HG03025 (cell line): ENCODE results near the gene RALGPS2.
"Not testable (repeated sequence)": the region's sequence is repeated elsewhere in the genome, so short reads cannot be mapped to it uniquely, and the experiment has no call there.

Source experiments
- ATAC-seq: cut with Tn5 transposase; IDR thresholded peaks from one replicate; pipeline ENCODE4 v1.9.1; 2021; ENCODE audit warnings: mild to moderate bottlenecking, moderate library complexity; ENCODE audit not compliant: unreplicated experiment, low FRiP score

RALGPS2 gene

GRCh38 chr1:178718520-178718919 is 6.5 kb upstream of the RALGPS2 start:
- ATAC-seq: no peak

- no peak for ATAC-seq
These were observed 1.5 kb upstream of the RALGPS2 start for GRCh38 chr1:178723546-178723945.

DNA sequence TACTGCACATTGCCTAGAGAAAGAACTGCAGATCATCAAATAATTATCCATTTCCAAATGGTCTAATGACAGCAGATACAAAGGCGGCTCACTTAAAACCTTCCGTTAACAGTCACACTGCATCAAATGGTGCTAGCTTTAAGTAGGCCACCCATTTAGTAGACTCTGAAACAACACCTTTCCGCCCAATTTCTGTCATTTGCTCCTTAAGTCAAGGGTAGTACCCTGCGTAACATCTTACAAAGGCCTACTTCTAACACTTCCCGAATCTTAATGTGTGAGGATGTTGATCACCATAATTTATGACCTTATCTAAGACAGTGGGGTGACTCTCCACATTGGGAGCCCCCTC is 692 bp upstream of the RALGPS2 start:
- no peak for ATAC-seq

GRCh38 chr1:178725466-178726086 is 532 bp downstream of the RALGPS2 start:
- peak; percentile 28 for ATAC-seq

DNA sequence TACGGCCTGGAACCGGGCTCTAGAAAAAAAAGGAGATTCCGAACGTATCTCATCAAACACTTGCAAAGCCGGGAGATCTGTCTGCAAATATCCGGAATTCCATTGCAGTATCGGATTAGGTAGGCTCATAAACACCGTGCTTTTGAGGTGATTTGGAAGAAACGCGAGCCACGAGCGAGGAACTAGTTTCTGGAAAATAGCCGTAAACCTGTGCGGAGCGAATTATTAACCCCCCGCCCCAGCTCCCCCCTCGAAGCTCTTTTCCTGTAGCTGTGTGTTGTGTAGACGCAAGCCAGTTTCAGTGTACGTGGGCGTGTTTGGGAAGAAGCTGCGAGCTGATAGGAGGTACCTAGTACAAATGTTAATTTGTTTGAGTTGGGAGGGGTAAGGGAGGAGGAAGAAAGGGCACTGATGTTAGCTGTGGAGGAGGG is 1.1 kb downstream of the RALGPS2 start:
- peak; percentile 64 for ATAC-seq

DNA sequence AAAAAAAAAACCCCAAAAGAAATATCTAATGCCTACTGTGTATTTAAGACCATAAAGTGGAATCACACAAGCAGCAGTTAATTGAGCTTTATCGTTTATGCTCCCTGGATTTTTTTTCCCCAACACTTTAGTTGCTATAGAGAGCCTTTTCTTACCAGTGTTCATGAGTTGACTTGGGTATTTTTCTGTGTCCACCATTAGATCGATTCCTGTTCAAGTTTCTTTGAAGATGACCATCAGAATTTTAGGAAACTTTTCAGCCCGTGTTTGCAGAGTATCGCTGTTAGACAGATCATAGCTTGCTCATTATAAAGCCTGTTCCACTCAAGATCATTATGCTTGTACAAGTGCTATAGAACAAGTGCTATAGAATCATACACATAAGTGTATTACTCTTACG is 1.5 kb downstream of the RALGPS2 start:
- no peak for ATAC-seq

DNA sequence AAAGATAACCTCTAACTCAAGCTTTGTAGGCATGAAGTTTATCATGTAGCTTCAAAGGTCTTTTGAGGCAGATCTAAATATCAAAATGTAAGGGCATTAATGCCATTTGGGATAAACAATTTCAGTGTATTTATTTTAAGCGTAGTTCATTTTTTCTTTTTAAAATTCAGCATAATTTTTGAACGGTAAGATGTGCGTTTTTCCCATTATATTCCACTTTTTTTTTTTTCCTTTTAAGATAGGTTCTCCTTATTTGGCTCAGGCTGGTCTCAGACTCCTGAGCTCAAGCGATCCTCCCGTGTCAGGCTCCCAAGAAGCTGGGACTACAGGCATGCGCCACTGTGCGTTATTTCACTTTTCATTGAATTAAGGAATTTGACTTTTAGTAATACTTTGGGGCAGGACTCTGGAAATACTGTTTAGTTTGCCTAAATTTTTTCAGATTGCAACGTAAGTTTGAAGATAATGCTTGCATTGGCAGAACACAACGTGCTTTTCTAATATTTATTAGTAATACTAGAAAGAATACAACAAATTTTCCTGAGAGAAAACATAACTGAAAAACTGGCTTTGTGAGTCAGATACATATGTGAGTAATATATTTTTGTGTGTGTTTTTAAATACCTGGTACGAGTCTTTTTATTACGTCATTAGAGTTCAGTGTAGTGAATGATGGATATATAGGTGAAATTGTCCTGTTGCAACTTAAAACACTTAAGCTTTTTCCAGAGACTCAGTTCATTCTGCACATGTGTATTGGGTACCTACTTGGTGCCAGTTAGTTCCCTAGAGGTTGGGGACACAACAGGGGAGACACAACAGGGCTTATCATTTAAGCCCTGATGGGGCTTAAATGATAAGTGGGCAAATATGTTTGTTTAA is 2.2 kb downstream of the RALGPS2 start:
- ATAC-seq: no peak

DNA sequence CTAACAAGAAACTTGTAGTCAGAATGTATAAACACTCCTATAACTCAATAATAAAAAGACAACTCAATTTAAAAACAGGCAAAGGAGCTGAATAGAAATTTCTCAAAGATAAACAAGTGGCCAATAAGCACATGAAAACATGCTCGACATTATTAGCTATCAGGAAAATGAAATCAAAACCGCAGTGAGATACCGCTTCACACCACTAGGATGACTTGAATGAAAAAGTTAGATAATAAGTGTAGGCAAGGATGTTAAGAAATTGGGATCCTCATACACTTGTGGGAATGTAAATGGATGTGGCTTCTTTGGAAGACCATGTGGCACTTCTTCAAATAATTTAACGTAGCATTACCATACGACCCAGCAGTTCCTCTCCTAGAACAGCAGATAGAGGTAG is 8.9 kb downstream of the RALGPS2 start:
- no peak for ATAC-seq

DNA sequence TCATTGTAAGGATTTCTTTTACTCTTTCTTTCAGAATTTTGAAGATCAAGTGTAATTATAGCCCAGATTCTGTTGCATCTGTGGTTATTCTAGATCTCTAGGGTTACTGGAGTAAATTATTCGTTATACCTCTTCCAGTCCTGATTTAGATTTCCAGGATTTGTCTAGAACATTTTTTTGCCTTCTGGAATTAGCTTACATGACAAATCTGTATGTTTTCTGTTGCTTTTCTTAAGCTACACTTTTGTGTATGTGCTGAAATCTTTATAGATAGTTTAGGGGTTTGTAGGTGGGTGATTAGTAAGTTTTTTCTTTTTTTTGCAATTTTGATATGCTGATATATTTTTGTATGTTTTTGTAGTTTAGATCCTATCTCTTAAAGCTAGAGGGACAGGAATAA is 13.7 kb downstream of the RALGPS2 start:
- ATAC-seq: no peak

GRCh38 chr1:178739285-178740045 is 14.4 kb downstream of the RALGPS2 start:
- ATAC-seq: no peak

- ATAC-seq: no peak
These were observed 15.4 kb downstream of the RALGPS2 start for GRCh38 chr1:178740491-178740890.

- no peak for ATAC-seq
These were observed 15.9 kb downstream of the RALGPS2 start for GRCh38 chr1:178740924-178741323.

GRCh38 chr1:178743801-178744200 is 18.8 kb downstream of the RALGPS2 start:
- ATAC-seq: no peak

DNA sequence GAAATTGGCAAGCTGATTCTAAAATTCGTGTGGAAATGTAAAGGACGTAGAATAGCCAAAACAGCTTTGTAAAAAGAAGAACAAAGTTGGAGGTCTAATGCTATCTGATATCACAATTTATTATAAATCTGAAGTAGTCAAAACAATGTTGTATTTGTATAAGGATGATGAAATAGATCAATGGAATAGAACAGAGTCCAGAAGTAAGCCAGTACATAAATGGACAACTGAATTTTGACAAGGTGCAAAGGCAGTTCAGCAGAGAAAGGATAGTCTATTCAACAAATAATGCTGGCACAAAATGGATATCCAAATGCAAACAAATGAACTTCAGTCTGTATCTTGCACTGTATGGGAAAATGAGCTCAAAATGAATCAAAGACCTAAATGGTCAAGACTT is 20.2 kb downstream of the RALGPS2 start:
- ATAC-seq: no peak

DNA sequence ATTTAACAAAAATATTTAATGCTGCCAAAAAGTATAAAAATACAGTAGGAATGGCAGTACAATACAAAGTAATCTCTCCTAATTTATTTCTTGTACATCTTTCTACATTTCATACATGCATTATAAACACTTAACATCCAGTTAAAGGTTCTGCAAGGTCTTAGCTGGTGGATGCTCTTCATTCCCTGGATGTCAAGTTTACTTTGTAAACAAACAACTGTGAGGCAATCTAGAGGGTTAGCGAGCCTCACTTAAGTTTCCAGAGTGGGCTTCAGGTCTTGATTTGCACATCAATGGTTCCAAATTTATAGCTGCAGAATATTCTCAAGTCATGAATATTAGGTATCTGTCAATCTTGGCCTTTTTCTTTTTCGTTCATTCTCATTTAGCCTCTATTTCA is 21.3 kb downstream of the RALGPS2 start:
- ATAC-seq: no peak

DNA sequence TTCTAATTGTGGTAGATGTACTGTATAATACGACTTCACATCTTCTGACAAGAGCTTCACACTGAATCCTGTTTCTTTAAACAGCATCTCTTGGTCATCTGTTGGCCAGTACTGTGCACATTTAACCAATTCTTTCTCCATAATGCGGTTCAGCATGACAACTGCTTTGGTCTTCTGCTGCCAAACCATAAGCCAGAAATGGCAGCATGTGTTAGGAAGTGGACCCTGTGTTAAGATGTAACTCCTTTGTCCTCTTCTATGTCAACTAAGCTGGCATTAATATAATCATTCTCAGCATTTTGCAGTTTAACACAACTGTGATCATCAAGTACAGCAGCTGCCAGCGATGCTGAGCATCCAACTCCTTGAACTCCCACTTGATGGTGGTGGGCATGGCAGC is 22.3 kb downstream of the RALGPS2 start:
- not testable (repeated sequence) for ATAC-seq

GRCh38 chr1:178749581-178750166 is 24.6 kb downstream of the RALGPS2 start:
- no peak for ATAC-seq

GRCh38 chr1:178751046-178751445 is 26.0 kb downstream of the RALGPS2 start:
- ATAC-seq: no peak

DNA sequence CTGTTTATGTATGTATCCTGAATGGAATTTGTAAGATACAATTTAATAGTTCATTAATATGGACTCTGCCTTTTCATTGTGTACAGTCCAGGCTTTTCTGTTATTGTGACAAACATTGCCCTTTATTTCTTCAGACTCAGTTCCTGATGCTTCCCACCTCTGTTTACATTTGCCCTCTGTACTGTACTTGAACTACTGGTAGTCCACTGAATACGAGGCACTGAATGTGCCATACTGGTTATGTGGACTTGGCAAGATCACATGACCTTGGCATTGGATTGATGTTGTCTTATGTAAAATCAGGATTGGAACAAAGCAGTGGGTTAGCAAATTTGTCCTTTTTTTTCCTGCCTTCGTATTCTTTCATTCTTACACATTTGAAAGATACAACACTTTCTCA is 27.8 kb downstream of the RALGPS2 start:
- no peak for ATAC-seq

DNA sequence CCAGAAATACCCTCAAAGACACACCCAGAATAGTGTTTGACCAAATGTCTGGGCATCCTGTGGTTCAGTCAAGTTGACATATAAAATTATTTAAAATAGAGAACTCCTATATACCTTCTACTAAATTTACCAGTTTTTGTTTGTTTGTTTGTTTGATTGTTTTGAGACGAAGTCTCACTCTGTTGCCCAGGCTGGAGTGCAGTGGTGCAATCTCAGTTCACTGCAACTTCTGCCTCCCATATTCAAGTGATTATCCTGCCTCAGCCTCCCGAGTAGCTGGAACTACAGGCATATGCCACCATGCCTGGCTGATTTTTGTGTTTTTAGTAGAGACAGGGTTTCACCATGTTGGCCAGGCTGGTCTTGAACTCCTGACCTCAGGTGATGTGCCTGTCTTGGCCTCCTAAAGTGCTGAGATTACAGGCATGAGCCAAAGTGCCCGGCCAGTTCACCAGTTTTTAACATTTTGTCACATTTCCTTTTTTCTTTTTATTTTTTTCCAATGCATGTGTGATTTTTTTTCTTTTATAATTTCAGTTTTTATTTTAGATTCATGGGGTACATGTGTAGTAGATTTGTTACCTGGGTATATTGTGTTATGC is 29.7 kb downstream of the RALGPS2 start:
- not testable (repeated sequence) for ATAC-seq

DNA sequence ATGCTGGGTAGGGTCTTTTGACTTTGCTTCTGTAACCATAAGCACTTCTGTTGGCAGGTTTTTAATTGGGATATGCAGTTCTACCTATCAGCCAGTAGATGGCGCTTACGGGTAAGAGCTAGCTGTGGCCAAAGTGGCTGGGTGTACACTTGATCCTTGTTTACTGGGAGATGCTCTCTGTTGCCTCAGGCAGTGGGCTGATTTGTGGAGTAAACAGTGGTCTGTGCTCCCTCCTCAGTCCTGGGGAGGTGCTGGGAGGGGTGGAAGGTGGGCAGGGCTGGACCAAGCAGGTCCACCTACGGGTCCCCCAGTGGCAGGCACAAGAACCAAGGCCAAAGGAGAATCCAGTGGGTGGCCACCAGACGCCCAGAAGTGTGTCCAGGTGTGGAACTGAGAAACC is 43.4 kb downstream of the RALGPS2 start:
- ATAC-seq: no peak
